Skin of body (tissue), 2 donors: Measurements from ENCODE around the gene ZNF341. TPM values are rescaled to one million over a fixed set of nuclear protein-coding genes. Genes with fewer than 3 reads are reported as not detected.

ENCODE experiments used
- DNase-seq: peaks from one replicate; lab custom pipeline; 2025; lab: John Stamatoyannopoulos, UW
- total RNA-seq: library from RNA; depleted of rRNA; stranded (reverse); fragments of >200 nt; gene quantifications from one replicate; pipeline ENCODE4 v1.2.3, GENCODE V29; 2014

The ZNF341 gene
- total RNA-seq, 1 donor from 2014 or later = 1.5 TPM

GRCh38 chr20:33766686-33767085 lies 34.9 kb downstream of the ZNF341 start:
- DNase-seq = no peak

GRCh38 chr20:33767777-33768138 lies 36.0 kb downstream of the ZNF341 start:
- DNase-seq = no peak

- DNase-seq = no peak
These were observed 37.2 kb downstream of the ZNF341 start for GRCh38 chr20:33769043-33769442.

- DNase-seq = no peak
These were observed 38.2 kb downstream of the ZNF341 start for GRCh38 chr20:33770005-33770404.

GRCh38 chr20:33771938-33772337 lies 40.1 kb downstream of the ZNF341 start:
- no peak for DNase-seq

GRCh38 chr20:33772439-33772838 lies 40.6 kb downstream of the ZNF341 start:
- DNase-seq = no peak

GRCh38 chr20:33773412-33774089 lies 41.8 kb downstream of the ZNF341 start:
- no peak for DNase-seq

GRCh38 chr20:33777816-33778215 lies 46.0 kb downstream of the ZNF341 start:
- no peak for DNase-seq

GRCh38 chr20:33781133-33781532 lies 49.3 kb downstream of the ZNF341 start:
- no peak for DNase-seq

- no peak for DNase-seq
These were observed 50.1 kb downstream of the ZNF341 start for GRCh38 chr20:33781945-33782344.

- DNase-seq = no peak
These were observed 51.5 kb downstream of the ZNF341 start for GRCh38 chr20:33783256-33783655.

GRCh38 chr20:33783818-33784217 lies 52.0 kb downstream of the ZNF341 start:
- no peak for DNase-seq

GRCh38 chr20:33784225-33784624 lies 52.4 kb downstream of the ZNF341 start:
- DNase-seq = no peak

- no peak for DNase-seq
These were observed 53.7 kb downstream of the ZNF341 start for GRCh38 chr20:33785503-33785902.

- DNase-seq = no peak
These were observed 55.6 kb downstream of the ZNF341 start for GRCh38 chr20:33787253-33787891.

GRCh38 chr20:33788351-33789049 lies 56.7 kb downstream of the ZNF341 start:
- no peak for DNase-seq

GRCh38 chr20:33789109-33789857 lies 57.5 kb downstream of the ZNF341 start:
- peak; percentile 6 for DNase-seq

- no peak for DNase-seq
These were observed 58.0 kb downstream of the ZNF341 start for GRCh38 chr20:33789858-33790182.

GRCh38 chr20:33790566-33790965 lies 58.8 kb downstream of the ZNF341 start:
- DNase-seq = no peak

- no peak for DNase-seq
These were observed 59.2 kb downstream of the ZNF341 start for GRCh38 chr20:33791021-33791420.

- no peak for DNase-seq
These were observed 59.7 kb downstream of the ZNF341 start for GRCh38 chr20:33791540-33791939.

- DNase-seq = no peak
These were observed 60.3 kb downstream of the ZNF341 start for GRCh38 chr20:33791959-33792597.
